ENCODE results near the gene MLPH. TPM values are rescaled to one million over a fixed set of nuclear protein-coding genes. Genes with fewer than 3 reads are reported as not detected.

Gene MLPH
- total RNA-seq, 1 donor from 2014 or later = 423 TPM

DNA sequence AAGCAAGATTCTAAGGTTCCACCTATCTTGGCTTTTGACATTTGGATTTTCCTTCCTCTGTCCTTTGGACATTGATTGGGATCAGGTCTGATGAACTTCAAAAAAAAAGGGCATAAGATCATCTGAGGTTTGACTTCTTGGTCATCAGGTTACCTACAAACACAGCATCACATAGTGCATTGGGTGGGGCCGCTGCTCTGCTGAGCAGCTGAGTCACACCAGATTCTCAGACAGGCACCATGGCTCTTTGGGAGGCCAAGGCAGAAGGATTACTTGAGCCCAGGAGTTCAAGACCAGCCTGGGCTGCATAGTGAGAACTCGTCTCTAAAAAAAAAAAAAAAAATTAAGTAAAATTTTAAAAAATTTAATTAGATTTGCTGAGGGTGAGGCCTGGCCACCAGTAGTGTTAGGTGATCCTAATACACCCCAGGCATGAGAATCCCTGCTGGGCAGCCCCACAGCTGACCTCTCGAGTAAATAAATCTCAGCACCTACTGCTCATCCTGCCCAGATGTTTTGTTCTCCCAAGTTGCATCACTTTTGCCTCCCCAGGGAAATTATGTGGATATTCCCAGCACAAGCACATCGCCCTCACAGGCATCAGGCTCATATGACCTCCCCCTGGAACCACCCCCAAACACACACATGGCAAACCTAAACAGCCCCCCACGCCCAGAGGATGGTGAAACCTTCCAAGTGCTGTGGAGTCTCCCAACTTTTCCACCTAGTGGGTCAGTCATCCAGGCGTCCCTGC is 5.3 kb downstream of the MLPH start:
- Histone ChIP-seq H3K9me3 (peaks cover 3% of the 10 kb centered on the region), H3K27ac (no peak overlapping the region), H3K4me1 (peaks cover 18% of the 10 kb centered on the region), H3K27me3 (peaks cover 3% of the 10 kb centered on the region), H3K36me3 (peaks cover 10% of the 10 kb centered on the region), H3K4me3 (no peak overlapping the region)
- ATAC-seq = no peak
- intact Hi-C loops (cut with DNase I) = no loop called here
- DNase-seq = peak; percentile 42
- TF ChIP-seq, protein P1, sequence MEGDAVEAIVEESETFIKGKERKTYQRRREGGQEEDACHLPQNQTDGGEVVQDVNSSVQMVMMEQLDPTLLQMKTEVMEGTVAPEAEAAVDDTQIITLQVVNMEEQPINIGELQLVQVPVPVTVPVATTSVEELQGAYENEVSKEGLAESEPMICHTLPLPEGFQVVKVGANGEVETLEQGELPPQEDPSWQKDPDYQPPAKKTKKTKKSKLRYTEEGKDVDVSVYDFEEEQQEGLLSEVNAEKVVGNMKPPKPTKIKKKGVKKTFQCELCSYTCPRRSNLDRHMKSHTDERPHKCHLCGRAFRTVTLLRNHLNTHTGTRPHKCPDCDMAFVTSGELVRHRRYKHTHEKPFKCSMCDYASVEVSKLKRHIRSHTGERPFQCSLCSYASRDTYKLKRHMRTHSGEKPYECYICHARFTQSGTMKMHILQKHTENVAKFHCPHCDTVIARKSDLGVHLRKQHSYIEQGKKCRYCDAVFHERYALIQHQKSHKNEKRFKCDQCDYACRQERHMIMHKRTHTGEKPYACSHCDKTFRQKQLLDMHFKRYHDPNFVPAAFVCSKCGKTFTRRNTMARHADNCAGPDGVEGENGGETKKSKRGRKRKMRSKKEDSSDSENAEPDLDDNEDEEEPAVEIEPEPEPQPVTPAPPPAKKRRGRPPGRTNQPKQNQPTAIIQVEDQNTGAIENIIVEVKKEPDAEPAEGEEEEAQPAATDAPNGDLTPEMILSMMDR (IDR thresholded peaks at IDR 0.05) = no peak

DNA sequence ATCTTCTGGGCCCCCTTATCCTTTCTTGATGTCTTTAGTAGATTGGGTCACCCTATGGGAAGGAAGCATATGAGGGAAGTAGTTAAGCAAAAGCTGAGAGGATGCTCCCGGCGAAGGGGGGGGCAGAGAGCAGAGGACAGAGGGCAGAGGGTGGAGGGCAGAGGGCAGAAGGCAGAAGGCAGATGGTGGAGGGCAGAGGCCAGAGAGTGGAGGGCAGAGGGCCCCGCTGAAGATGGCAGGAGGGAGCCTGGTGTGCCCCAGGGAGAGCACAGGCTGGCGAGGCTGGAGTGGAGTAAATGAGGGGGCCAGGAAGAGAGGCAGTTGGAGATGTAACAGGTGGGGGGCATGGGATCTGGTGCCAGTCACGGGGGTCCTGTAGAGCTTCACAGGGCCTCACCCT is 7.0 kb downstream of the MLPH start:
- peak; percentile 46 for DNase-seq
- intact Hi-C loops (cut with DNase I) = no loop called here
- no peak overlapping the region for H3K27ac ChIP-seq
- H3K4me1 ChIP-seq = peaks cover 33% of the 10 kb centered on the region
- ATAC-seq = no peak
- H3K36me3 ChIP-seq = peaks cover 13% of the 10 kb centered on the region
- H3K4me3 ChIP-seq = no peak overlapping the region
- H3K27me3 ChIP-seq = no peaks in the 10 kb centered on the region
- peaks cover 3% of the 10 kb centered on the region for H3K9me3 ChIP-seq
- TF ChIP-seq, protein P1 (IDR thresholded peaks at IDR 0.05) = no peak

DNA sequence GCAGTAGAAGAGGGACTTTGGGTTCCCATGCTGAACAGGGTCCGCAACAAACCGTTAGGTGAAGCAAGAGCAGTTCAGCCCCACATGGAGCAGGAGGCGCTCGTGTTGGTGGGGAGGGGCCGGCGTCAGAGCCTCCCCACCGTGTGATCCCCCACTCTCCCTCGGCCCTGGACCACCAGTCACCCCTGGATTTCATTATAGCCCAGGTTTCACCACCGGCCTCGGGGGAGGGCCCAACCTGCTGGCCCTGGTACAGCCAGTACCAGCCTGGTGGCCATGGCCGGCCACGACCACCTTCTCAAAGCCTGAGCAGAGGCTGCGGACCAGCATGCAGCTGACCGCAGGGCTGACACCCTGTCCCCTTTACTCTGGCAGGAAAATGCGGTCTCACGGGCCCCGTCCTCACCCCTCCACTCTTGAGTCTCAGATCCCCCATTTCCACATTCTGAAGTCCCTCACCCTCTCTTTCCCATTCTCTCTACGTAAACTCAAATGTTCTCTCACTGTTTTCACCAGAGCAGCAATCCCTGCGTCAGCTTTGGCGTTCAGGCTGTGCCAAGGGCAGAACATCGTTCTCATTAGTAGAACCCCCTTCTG is 8.6 kb downstream of the MLPH start:
- peaks cover 3% of the 10 kb centered on the region for H3K9me3 ChIP-seq
- intact Hi-C loops (cut with DNase I) = no loop called here
- no peaks in the 10 kb centered on the region for H3K27me3 ChIP-seq
- no peak overlapping the region for H3K27ac ChIP-seq
- DNase-seq (peak; percentile 57), ATAC-seq (no peak)
- TF ChIP-seq, protein P1 (IDR thresholded peaks at IDR 0.05) = no peak
- H3K4me1 ChIP-seq = peaks cover 37% of the 10 kb centered on the region
- peaks cover 19% of the 10 kb centered on the region for H3K36me3 ChIP-seq
- no peak overlapping the region for H3K4me3 ChIP-seq

DNA sequence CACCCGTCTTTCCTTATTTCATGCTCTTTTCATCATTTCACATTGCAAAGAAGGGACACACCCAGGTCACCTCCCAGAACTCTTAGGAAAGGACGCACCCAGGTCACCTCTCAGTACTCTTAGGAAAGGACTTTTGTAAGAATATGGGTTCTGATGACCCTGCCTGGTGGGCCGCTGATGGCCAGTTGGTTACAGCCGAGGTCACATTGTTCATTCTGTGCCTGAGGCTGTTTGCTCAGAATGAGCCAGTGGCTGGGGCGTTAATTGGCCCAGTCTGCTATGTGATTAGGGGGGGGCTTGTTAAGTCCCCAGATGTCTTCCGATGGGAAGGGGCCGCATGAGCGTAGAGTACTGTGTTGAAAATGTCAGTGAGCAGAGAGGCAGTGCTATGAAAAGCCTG is 9.4 kb downstream of the MLPH start:
- intact Hi-C loops (cut with DNase I) = no loop called here
- H3K27ac ChIP-seq = no peak overlapping the region
- no peaks in the 10 kb centered on the region for H3K27me3 ChIP-seq
- no peak overlapping the region for H3K4me3 ChIP-seq
- peaks cover 44% of the 10 kb centered on the region for H3K4me1 ChIP-seq
- H3K36me3 ChIP-seq = peaks cover 19% of the 10 kb centered on the region
- no peak for ATAC-seq
- DNase-seq = no peak
- TF ChIP-seq, protein P1 (IDR thresholded peaks at IDR 0.05) = no peak
- no peaks in the 10 kb centered on the region for H3K9me3 ChIP-seq

DNA sequence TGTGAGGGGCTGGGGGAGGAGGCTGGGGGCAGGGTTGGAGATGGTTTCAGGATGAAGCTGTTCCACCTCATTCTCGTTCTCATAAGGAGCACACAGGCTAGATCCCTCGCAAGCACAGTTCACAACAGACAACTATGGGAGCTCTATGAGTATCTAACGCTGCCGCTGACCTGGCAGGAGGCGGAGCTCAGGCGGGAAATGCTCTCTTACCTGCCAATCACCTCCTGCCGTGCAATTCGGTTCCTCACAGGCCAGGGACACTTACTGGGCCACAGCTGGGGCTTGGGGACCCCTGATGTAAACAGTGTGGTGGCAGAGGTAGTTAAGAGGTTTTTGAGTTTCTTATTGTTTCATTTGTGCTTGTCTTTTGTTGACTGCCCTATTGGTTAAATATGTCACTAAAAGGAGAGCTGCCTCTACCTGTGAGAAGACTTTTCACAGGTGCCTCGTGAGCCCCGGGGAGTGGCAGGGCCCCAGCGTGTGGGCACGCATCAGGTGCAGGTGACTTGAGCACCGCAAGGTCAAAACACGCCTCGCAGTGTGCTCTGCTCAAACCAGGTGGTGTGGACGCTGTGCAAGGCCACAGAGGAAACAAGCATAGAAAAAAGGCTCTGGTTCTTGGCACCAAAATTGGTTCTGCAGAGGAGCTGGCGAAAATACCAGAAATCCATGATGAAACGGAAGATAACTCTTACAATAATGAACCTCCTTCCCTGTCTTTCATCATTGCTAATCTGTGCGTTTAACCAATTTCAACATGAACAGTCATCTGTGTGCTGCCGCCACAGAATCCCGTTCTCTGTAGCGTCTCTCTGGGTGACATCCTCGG is 10.2 kb downstream of the MLPH start:
- peak overlapping the region; percentile 11 for H3K27ac ChIP-seq
- TF ChIP-seq, protein P1 (IDR thresholded peaks at IDR 0.05) = no peak
- ATAC-seq = peak; percentile 27
- peak; percentile 69 for DNase-seq
- no peaks in the 10 kb centered on the region for H3K27me3 ChIP-seq
- peaks cover 19% of the 10 kb centered on the region for H3K36me3 ChIP-seq
- H3K9me3 ChIP-seq = no peaks in the 10 kb centered on the region
- H3K4me1 ChIP-seq = peaks cover 44% of the 10 kb centered on the region
- intact Hi-C loops (cut with DNase I) = no loop called here
- no peak overlapping the region for H3K4me3 ChIP-seq
